ENCODE results near the gene ITGA5.
A peak's percentile ranks its signal among the peaks of the same experiment; 100 is the strongest.

ITGA5 gene

DNA sequence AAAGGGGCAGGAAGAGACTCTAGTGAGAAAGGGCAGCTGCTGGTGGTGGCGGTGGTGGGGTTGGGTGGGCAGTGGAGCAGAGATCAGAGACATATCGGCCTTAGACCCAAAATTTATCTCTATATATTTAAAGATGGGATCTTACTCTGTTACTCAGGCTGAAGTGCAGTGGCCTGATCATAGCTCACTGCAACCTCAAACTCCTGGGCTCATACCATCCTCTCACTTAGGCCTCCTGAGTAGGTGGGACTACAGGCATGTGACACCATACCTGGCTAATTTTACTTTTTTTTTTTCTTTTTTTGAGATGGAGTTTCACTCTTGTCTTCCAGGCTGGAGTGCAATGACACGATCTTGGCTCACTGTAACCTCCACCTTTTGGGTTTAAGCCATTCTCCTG, 18.6 kb upstream of the ITGA5 start:
- Histone ChIP-seq H4K5ac (ENCODE audit: low read length) (no peak overlapping the region), H3K36me3 (ENCODE audit: control insufficient read depth, insufficient read depth, low read length) (no peaks in the 10 kb centered on the region), H3K27ac (ENCODE audit: low read depth, low read length) (no peak overlapping the region), H3K27me3 (ENCODE audit: insufficient read depth, low read length, poor library complexity) (no peaks in the 10 kb centered on the region), H2BK15ac (replicated peaks; ENCODE audit: low read depth) (no peak overlapping the region), H3K56ac (ENCODE audit: low read length) (no peak overlapping the region), H3K9ac (ENCODE audit: low read length) (no peak overlapping the region), H4K8ac (ENCODE audit: low read depth, low read length) (no peak overlapping the region), H3K4me3 (ENCODE audit: low read length) (no peak overlapping the region), H3K4me2 (ENCODE audit: low read length) (no peak overlapping the region), H2AK5ac (ENCODE audit: low read length) (no peak overlapping the region), H2BK5ac (ENCODE audit: low read length) (no peak overlapping the region), H3K79me1 (ENCODE audit: low read length) (no peaks in the 10 kb centered on the region), H3K23ac (ENCODE audit: low read length) (no peak overlapping the region), H3K79me2 (ENCODE audit: control insufficient read depth, insufficient read depth, low read length) (no peaks in the 10 kb centered on the region), H2BK120ac (ENCODE audit: low read depth, low read length) (no peak overlapping the region), H3K4me1 (ENCODE audit: control insufficient read depth, low read depth, low read length) (peaks cover 11% of the 10 kb centered on the region), H3K18ac (ENCODE audit: low read length) (peak overlapping the region; percentile 56), H3K4ac (ENCODE audit: low read depth, low read length) (no peak overlapping the region)
- WGBS (ENCODE audit: extremely low coverage, insufficient coverage, low lambda C conversion rate): no CpG with 5 or more reads among the region's 3 CpGs
- no peak for DNase-seq

DNA sequence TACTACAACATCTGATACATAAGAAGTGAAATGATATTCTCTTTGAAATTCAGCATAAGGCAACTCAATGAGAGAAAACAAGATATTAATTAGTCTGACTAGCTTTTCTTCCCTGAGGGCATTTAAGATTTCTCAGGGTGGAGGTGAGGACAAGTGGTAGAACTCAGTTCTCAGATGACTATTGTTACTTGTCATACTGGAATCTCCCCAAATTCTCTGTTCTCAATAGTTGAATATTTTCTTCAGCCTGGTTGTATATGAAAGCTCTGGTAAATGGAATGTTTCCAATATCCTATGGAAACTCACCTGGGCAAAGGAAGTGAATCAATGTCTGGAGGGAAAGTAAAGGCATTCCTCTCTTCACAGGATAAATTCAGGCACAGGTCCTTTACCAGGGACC, 18.2 kb upstream of the ITGA5 start:
- no peak overlapping the region for H3K4ac ChIP-seq (ENCODE audit: low read depth, low read length)
- no peak overlapping the region for H2BK120ac ChIP-seq (ENCODE audit: low read depth, low read length)
- H3K79me1 ChIP-seq (ENCODE audit: low read length): no peaks in the 10 kb centered on the region
- H3K27ac ChIP-seq (ENCODE audit: low read depth, low read length): no peak overlapping the region
- no peak overlapping the region for H3K4me2 ChIP-seq (ENCODE audit: low read length)
- no peak overlapping the region for H2BK15ac ChIP-seq (replicated peaks; ENCODE audit: low read depth)
- DNase-seq: no peak
- no peak overlapping the region for H4K5ac ChIP-seq (ENCODE audit: low read length)
- no peaks in the 10 kb centered on the region for H3K27me3 ChIP-seq (ENCODE audit: insufficient read depth, low read length, poor library complexity)
- H3K4me1 ChIP-seq (ENCODE audit: control insufficient read depth, low read depth, low read length): peaks cover 15% of the 10 kb centered on the region
- H3K56ac ChIP-seq (ENCODE audit: low read length): no peak overlapping the region
- no peak overlapping the region for H3K4me3 ChIP-seq (ENCODE audit: low read length)
- H3K79me2 ChIP-seq (ENCODE audit: control insufficient read depth, insufficient read depth, low read length): no peaks in the 10 kb centered on the region
- H3K23ac ChIP-seq (ENCODE audit: low read length): no peak overlapping the region
- H3K36me3 ChIP-seq (ENCODE audit: control insufficient read depth, insufficient read depth, low read length): no peaks in the 10 kb centered on the region
- no peak overlapping the region for H3K9ac ChIP-seq (ENCODE audit: low read length)
- no peak overlapping the region for H4K8ac ChIP-seq (ENCODE audit: low read depth, low read length)
- H3K18ac ChIP-seq (ENCODE audit: low read length): peak overlapping the region; percentile 56
- H2BK5ac ChIP-seq (ENCODE audit: low read length): no peak overlapping the region
- no peak overlapping the region for H2AK5ac ChIP-seq (ENCODE audit: low read length)

DNA sequence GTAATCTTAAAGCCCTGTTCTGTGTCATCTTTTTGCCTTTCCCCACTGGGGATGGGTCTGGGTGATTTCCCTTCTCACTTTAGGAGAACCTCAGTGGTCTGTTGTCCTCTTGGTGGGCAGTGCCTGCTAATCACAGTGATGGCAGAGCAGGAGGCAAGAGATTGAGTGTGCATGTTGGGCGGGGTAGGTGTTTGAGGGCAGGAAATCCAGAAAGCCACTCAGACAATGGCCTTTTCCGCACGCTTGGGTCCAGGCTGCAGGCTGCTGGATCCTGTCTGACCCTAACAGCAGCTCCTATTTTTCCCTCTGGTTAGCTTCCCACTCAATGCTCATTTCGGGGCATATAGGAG, 13.7 kb upstream of the ITGA5 start:
- Histone ChIP-seq H3K36me3 (ENCODE audit: control insufficient read depth, insufficient read depth, low read length) (no peaks in the 10 kb centered on the region), H4K8ac (ENCODE audit: low read depth, low read length) (no peak overlapping the region), H3K4me3 (ENCODE audit: low read length) (no peak overlapping the region), H2BK120ac (ENCODE audit: low read depth, low read length) (peak overlapping the region; percentile 82), H2BK15ac (replicated peaks; ENCODE audit: low read depth) (no peak overlapping the region), H3K27me3 (ENCODE audit: insufficient read depth, low read length, poor library complexity) (no peaks in the 10 kb centered on the region), H3K56ac (ENCODE audit: low read length) (peak overlapping the region; percentile 89), H3K9ac (ENCODE audit: low read length) (peak overlapping the region; percentile 62), H4K5ac (ENCODE audit: low read length) (peak overlapping the region; percentile 44), H2BK5ac (ENCODE audit: low read length) (peak overlapping the region; percentile 99), H3K4ac (ENCODE audit: low read depth, low read length) (peak overlapping the region; percentile 97), H3K79me2 (ENCODE audit: control insufficient read depth, insufficient read depth, low read length) (no peaks in the 10 kb centered on the region), H3K4me2 (ENCODE audit: low read length) (no peak overlapping the region), H2AK5ac (ENCODE audit: low read length) (peak overlapping the region; percentile 96), H3K18ac (ENCODE audit: low read length) (peak overlapping the region; percentile 83), H3K23ac (ENCODE audit: low read length) (no peak overlapping the region), H3K79me1 (ENCODE audit: low read length) (no peaks in the 10 kb centered on the region), H3K4me1 (ENCODE audit: control insufficient read depth, low read depth, low read length) (peaks cover 36% of the 10 kb centered on the region), H3K27ac (ENCODE audit: low read depth, low read length) (peak overlapping the region; percentile 90)
- WGBS (ENCODE audit: extremely low coverage, insufficient coverage, low lambda C conversion rate): no CpG with 5 or more reads among the region's 4 CpGs
- DNase-seq: no peak

DNA sequence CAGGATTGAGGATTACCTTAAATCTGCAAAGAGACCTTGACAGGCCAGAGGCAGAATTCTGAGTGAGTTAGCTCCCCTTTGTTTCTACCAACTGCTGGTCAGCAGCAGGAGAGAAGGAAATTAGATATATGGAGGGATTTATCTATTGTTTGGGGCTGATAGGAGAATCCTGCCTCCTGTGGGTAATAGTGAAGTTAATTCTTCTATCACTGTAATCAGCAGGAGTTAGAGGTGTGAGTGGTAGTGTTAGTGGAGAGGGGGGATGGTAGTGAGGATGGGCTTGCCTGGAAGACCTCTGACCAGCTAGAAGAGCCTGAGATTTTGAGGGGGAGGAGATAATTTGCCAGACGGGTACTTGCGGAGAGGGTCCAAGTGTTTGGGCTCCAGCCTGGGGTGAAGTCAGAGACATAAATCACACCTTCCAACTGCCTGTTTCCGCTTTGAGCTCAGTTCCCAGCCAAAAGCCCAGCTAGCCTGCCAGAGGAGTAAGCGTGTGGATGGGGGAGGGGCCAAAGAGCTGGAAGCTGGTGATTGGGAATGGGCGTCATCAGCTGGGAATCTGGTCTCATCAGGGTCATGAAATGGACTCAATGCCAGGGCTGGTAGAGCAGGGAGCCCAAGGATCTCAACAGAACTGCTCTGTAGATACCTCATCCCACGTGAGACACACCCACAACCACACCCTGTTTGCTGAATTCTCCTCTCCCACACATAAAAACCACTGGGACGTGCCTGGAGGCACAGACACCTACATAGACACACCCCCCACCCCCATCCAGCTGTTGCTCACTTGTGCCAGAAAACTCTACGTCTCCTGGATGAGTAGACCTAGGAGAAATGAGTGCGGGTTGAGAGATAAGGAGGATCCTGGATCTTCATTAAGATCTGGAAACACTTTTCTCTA, 13.1 kb upstream of the ITGA5 start:
- Histone ChIP-seq H3K9ac (ENCODE audit: low read length) (peak overlapping the region; percentile 62), H3K18ac (ENCODE audit: low read length) (peak overlapping the region; percentile 83), H3K56ac (ENCODE audit: low read length) (peak overlapping the region; percentile 89), H3K27ac (ENCODE audit: low read depth, low read length) (peak overlapping the region; percentile 90), H3K4me2 (ENCODE audit: low read length) (peak overlapping the region; percentile 7), H3K79me2 (ENCODE audit: control insufficient read depth, insufficient read depth, low read length) (no peaks in the 10 kb centered on the region), H3K27me3 (ENCODE audit: insufficient read depth, low read length, poor library complexity) (no peaks in the 10 kb centered on the region), H2BK15ac (replicated peaks; ENCODE audit: low read depth) (no peak overlapping the region), H4K8ac (ENCODE audit: low read depth, low read length) (no peak overlapping the region), H3K23ac (ENCODE audit: low read length) (no peak overlapping the region), H3K4me3 (ENCODE audit: low read length) (no peak overlapping the region), H3K4me1 (ENCODE audit: control insufficient read depth, low read depth, low read length) (peaks cover 38% of the 10 kb centered on the region), H3K4ac (ENCODE audit: low read depth, low read length) (peak overlapping the region; percentile 97), H4K5ac (ENCODE audit: low read length) (peak overlapping the region; percentile 91), H2BK120ac (ENCODE audit: low read depth, low read length) (peak overlapping the region; percentile 82), H3K36me3 (ENCODE audit: control insufficient read depth, insufficient read depth, low read length) (no peaks in the 10 kb centered on the region), H2BK5ac (ENCODE audit: low read length) (peak overlapping the region; percentile 99), H2AK5ac (ENCODE audit: low read length) (peak overlapping the region; percentile 96), H3K79me1 (ENCODE audit: low read length) (no peaks in the 10 kb centered on the region)
- DNase-seq: peak; percentile 99
- no CpG with 5 or more reads among the region's 9 CpGs for WGBS (ENCODE audit: extremely low coverage, insufficient coverage, low lambda C conversion rate)

DNA sequence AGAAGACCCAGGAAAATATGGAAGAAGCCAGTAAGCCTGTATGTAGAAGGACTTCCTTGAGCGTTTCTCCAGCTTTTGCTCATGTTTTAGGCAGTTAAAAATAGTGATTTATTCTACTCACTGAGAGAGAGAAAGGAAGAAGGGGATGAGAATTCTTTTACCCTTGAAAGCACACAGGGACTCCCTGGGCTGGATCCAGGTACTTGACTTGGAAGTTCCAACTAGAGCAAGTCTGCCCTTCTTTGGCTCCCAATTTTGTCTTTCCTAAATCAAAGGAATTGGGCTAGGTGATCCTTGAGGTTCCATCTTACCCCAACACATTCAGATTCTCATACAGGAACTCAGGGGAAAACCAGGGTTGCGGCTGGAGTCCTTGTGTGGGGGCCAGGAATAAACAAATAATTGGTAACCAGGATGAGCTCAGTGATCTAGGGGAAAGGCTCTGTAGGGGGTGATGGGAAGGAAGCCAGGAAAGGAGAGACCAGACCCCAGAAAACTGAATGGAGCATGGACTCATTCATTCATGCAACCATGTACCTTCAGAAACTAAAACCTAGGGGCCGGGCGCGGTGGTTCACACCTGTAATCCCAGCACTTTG, 11.5 kb upstream of the ITGA5 start:
- H4K8ac ChIP-seq (ENCODE audit: low read depth, low read length): no peak overlapping the region
- H3K4me3 ChIP-seq (ENCODE audit: low read length): no peak overlapping the region
- H3K9ac ChIP-seq (ENCODE audit: low read length): no peak overlapping the region
- WGBS (ENCODE audit: extremely low coverage, insufficient coverage, low lambda C conversion rate): no CpG with 5 or more reads among the region's 5 CpGs
- peak overlapping the region; percentile 71 for H3K56ac ChIP-seq (ENCODE audit: low read length)
- no peaks in the 10 kb centered on the region for H3K36me3 ChIP-seq (ENCODE audit: control insufficient read depth, insufficient read depth, low read length)
- DNase-seq: no peak
- H3K27ac ChIP-seq (ENCODE audit: low read depth, low read length): peak overlapping the region; percentile 68
- no peak overlapping the region for H2BK15ac ChIP-seq (replicated peaks; ENCODE audit: low read depth)
- H3K4me2 ChIP-seq (ENCODE audit: low read length): no peak overlapping the region
- peak overlapping the region; percentile 28 for H2AK5ac ChIP-seq (ENCODE audit: low read length)
- no peak overlapping the region for H2BK120ac ChIP-seq (ENCODE audit: low read depth, low read length)
- peaks cover 45% of the 10 kb centered on the region for H3K4me1 ChIP-seq (ENCODE audit: control insufficient read depth, low read depth, low read length)
- H3K79me2 ChIP-seq (ENCODE audit: control insufficient read depth, insufficient read depth, low read length): no peaks in the 10 kb centered on the region
- peak overlapping the region; percentile 93 for H2BK5ac ChIP-seq (ENCODE audit: low read length)
- no peaks in the 10 kb centered on the region for H3K27me3 ChIP-seq (ENCODE audit: insufficient read depth, low read length, poor library complexity)
- no peak overlapping the region for H3K23ac ChIP-seq (ENCODE audit: low read length)
- peak overlapping the region; percentile 82 for H4K5ac ChIP-seq (ENCODE audit: low read length)
- H3K4ac ChIP-seq (ENCODE audit: low read depth, low read length): peak overlapping the region; percentile 46
- H3K79me1 ChIP-seq (ENCODE audit: low read length): no peaks in the 10 kb centered on the region
- peak overlapping the region; percentile 82 for H3K18ac ChIP-seq (ENCODE audit: low read length)
